OCI-LY7 (cell line): ENCODE data around the gene SPAAR.
"Not testable (repeated sequence)": the region's sequence is repeated elsewhere in the genome, so short reads cannot be mapped to it uniquely, and the experiment has no call there.

Experiments used
- CTCF ChIP-seq: fragments of 200-600 bp; sonication (generic); conservative IDR thresholded peaks from 2 replicates; pipeline ENCODE4 v1.5.1; 2014; ENCODE audit warnings: mild to moderate bottlenecking, antibody characterized with exemption, low read length, moderate library complexity, mixed read lengths
- EZH2phosphoT487 ChIP-seq: fragments of 200-600 bp; sonication (generic); IDR thresholded peaks from 2 replicates; pipeline ENCODE4 v1.6.1; 2018; ENCODE audit warnings: low read depth, borderline replicate concordance, mild to moderate bottlenecking, mixed run types, antibody characterized with exemption, low read length, moderate library complexity, mixed read lengths

GRCh38 chr9:35897376-35898099 lies 11.8 kb upstream of the SPAAR start:
- TF ChIP-seq CTCF, EZH2phosphoT487: not testable (repeated sequence)
